HG03060 (cell line): Measurements from ENCODE around the gene FGF16.
"Not testable (repeated sequence)": the region's sequence is repeated elsewhere in the genome, so short reads cannot be mapped to it uniquely, and the experiment has no call there.

Source experiments
- ATAC-seq: cut with Tn5 transposase; IDR thresholded peaks from one replicate; pipeline ENCODE4 v1.9.1; 2021; ENCODE audit warnings: low read depth, moderate number of reproducible peaks; ENCODE audit not compliant: unreplicated experiment

Gene FGF16

GRCh38 chrX:77446908-77447652, at the start of gene FGF16:
Gene FGF16 (plus strand): TSS chrX:77447389. CDS start chrX:77447675, 286 bp downstream.
- ATAC-seq: no peak

GRCh38 chrX:77398330-77398954, 48.7 kb upstream of the FGF16 start:
- no peak for ATAC-seq

- ATAC-seq: no peak
Observed at GRCh38 chrX:77404419-77404818, 42.8 kb upstream of the FGF16 start.

- ATAC-seq: not testable (repeated sequence)
Observed at GRCh38 chrX:77407821-77408220, 39.4 kb upstream of the FGF16 start.

GRCh38 chrX:77412631-77413030, 34.6 kb upstream of the FGF16 start:
- ATAC-seq: no peak

- ATAC-seq: no peak
Observed at GRCh38 chrX:77415161-77415560, 32.0 kb upstream of the FGF16 start.

- ATAC-seq: no peak
Observed at GRCh38 chrX:77415882-77416281, 31.3 kb upstream of the FGF16 start.

- no peak for ATAC-seq
Observed at GRCh38 chrX:77422891-77423648, 24.1 kb upstream of the FGF16 start.

GRCh38 chrX:77426811-77427210, 20.4 kb upstream of the FGF16 start:
- ATAC-seq: no peak

- no peak for ATAC-seq
Observed at GRCh38 chrX:77427611-77428010, 19.6 kb upstream of the FGF16 start.

GRCh38 chrX:77428551-77428950, 18.6 kb upstream of the FGF16 start:
- ATAC-seq: no peak

- ATAC-seq: no peak
Observed at GRCh38 chrX:77431227-77431626, 16.0 kb upstream of the FGF16 start.

GRCh38 chrX:77433001-77433400, 14.2 kb upstream of the FGF16 start:
- ATAC-seq: no peak

GRCh38 chrX:77434962-77435361, 12.2 kb upstream of the FGF16 start:
- ATAC-seq: no peak

- no peak for ATAC-seq
Observed at GRCh38 chrX:77436271-77436670, 10.9 kb upstream of the FGF16 start.

- ATAC-seq: no peak
Observed at GRCh38 chrX:77436682-77437081, 10.5 kb upstream of the FGF16 start.

GRCh38 chrX:77440330-77440729, 6.9 kb upstream of the FGF16 start:
- no peak for ATAC-seq

GRCh38 chrX:77441033-77441432, 6.2 kb upstream of the FGF16 start:
- no peak for ATAC-seq

- no peak for ATAC-seq
Observed at GRCh38 chrX:77441479-77441878, 5.7 kb upstream of the FGF16 start.

- ATAC-seq: no peak
Observed at GRCh38 chrX:77442728-77443127, 4.5 kb upstream of the FGF16 start.

GRCh38 chrX:77444075-77444474, 3.1 kb upstream of the FGF16 start:
- ATAC-seq: no peak
